Measurements from ENCODE around the gene CAND2.
"Not testable (repeated sequence)": the region's sequence is repeated elsewhere in the genome, so short reads cannot be mapped to it uniquely, and the experiment has no call there.

Gene CAND2

DNA sequence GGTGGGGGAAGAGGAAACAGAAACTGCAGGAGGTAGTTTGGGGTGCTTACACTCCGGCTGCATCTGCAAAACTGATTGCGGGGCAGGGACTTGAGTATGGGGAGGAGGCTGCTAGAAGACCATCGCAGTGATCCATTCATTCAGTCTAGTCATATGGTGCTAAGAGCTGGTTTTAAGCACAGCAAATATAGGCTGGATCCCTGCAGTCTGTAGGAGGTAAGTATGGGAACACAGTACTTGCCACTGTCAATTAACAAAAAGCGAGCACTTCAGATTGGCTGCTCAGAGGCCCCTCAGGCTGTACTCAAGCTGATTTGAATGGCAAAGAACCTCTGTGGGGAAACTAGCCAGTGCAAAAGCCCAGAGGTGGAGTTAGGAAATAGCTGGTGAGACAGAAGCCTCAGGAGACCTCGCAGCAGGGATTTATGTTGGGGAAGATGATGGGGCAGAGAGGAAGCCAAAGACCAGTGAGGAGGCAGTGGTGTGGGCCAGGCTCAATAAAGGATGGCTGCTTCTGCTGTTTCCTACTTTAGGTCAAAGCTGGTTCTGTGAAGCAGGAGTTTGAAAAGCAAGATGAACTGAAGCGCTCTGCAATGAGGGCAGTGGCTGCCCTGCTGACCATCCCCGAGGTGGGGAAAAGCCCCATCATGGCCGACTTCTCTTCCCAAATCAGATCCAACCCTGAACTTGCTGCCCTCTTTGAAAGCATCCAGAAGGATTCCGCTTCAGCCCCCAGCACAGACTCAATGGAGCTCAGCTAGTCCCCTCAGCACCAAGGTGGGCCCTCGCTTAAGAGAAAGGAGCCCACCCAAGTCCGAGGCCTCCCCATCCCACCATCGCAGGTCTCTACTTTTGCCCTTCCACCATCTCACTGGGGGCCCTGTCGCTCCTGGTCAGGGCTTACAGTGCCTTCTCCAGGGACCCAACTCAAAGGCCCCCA, 37.0 kb downstream of the CAND2 start:
- DNase-seq: no peak

DNA sequence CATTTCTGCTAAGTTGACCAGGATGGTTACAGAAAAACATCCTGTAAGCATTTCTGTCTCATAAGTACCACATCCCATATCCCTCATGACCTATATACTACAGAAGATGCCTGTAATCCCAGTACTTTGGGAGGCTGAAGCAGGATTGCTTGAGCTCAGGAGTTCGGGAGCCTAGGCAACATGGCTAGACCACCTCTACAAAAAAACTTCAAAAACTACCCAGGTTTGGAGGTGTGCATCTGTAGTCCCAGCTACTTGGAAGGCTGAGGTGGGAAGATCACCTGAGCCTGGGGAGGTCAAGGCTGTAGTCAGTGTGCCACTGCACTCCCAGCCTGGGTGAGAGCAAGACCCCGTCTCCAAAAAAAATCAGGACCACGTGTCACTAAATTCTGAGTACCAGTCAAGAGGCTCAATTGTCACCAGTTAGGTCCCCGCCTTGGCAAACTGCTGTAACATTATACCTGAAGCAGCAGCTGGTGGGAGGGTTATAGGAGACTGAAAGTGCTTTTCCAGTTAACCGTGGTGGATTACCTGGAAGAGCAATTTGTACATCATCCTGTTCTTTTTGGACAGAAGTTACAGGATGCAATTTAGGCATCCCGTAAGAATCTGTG, 38.7 kb downstream of the CAND2 start:
- DNase-seq: no peak

DNA sequence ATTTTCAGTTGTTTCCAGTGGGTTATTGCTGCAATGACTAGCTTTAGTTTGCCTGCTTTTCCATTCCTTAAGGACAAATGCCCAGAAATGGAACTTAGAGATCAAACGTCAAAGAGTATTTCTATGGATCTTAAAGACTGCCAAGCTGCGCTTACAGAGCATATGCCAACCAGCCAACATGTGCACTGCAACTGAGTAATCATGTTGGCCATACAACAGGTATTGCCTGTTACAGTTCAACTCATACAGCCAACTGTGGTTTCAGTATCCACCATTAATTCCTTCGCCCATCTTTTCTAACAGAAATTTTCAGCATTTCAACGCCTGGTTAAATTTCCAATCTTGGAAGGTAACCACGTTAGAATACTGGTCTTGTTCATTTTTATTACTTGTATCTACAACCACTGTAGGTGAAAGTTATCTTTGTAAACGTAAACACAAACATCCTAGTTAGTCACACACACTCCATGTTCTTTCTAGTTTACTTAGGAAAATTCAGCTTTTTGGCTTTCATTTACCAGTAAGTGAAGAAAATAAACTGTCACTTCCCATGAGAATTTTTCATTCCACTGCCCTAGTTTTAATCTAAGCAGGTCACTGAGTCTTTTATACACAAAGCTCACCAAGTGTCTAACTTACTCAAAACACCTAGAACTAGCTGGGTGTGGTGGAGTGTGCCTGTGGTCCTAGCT, 41.0 kb downstream of the CAND2 start:
- DNase-seq: no peak

DNA sequence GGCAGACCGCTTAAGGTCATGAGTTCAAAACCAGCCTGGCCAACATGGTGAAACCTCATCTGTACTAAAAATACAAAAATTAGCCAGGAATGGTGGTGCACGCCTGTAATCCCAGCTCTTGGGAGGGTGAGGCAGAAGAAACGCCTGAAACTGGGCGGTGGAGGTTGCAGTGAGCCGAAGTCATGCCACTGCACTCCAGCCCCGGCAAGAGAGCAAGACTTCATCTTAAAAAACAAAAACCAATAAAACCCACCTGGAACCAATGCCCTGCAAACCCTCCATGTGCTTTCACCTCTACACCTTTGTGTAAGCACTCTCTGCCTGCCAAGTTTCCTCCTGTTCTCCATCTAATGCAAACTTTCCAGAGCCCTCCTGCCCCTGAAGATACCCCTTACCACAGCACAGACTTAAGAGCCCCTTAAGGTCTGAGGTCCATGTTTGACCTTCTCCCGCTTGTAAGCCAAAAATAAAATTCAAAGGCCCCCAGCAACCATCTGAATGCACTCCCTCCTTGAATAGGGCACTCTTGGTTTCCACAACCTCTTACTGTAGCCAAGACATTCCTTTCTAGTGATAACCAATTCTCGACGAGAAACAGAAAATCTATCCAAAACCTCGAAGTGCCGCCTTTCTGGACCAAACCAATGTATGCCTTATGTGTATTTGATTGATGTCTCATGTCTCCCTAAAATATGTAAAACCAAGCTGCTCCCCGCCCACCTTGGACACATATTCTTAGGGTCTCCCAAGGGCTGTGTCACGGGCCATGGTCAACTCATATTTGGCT, 41.9 kb downstream of the CAND2 start:
- no peak for DNase-seq

DNA sequence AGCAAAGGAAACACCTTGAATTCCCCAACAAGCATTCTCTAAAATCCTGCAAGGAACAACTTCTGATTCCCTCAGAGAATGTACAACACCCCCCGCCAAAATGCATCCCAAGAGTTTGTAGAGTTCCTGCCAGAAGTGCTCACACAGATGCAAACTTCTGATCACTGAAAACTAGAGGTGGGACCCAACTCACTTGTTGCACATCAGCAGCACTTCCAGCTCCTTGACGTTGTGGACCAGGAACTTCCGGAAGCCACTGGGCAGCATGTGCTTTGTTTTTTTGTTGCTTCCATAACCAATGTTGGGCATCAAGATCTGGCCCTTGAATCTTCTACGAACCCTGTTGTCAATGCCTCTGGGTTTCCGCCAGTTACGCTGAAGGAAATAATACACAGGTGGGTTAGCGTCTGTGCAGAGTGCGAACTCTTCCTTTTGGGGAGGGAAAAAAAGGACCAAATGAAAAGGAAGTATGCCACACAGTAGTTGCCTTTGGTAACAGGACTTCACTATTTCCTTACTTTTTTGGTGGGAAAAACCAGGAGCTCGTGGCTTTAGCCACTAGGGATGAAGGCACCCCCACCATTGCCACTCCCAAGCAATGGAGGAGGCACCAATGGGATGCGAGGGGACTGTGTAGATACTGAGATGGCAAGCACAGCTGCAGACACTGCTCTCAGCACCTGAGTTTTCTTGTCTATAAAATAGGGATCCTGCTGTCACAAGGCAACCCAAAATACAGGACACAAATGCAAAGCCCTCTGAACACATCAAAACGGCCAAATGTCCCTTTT, 42.9 kb downstream of the CAND2 start:
- peak; percentile 35 for DNase-seq

DNA sequence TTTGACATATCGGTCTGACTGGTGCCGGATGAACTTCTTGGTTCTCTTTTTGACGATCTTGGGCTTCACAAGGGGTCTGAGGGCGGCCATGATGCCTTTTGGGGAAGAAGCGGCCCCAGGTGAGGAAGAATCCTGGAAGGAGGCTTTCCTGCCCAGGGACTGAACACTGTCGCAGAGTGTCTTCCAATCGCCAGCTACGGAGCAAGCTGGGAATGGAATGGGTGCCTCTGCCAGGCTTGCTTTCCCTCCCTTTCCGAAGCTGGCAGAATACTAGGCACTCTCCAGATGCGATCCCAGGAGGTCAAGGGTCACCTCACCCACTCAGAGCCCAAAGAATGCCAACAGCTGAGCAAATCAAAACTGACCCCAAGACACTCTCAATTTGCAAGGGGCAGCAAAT, 43.7 kb downstream of the CAND2 start:
- not testable (repeated sequence) for DNase-seq

DNA sequence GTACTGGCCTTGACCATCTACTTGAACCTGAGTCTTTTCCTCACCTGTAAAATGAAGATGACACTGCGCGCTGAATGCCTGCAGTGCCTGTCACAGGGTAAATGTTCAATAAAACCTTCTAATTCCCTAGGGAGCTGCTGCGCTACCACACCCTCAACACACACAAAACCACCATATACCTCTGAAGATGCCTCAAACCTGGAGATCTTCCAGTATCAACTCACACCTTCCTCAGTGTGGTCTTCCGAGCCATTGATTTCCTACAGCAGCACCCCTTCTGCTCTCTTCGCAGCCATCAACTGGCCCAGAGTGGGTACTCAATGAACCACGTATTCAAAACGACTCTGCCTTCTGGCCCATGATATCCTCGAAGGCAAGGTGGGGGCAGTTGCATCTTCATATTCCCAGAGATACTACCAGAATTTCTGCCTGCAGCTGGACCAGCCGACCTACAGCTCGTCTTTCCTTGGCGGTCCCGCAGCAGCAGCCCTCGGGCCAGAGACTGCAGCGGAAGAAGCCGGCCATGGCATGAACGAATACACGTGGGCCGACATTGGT, 44.2 kb downstream of the CAND2 start:
- peak; percentile 37 for DNase-seq

DNA sequence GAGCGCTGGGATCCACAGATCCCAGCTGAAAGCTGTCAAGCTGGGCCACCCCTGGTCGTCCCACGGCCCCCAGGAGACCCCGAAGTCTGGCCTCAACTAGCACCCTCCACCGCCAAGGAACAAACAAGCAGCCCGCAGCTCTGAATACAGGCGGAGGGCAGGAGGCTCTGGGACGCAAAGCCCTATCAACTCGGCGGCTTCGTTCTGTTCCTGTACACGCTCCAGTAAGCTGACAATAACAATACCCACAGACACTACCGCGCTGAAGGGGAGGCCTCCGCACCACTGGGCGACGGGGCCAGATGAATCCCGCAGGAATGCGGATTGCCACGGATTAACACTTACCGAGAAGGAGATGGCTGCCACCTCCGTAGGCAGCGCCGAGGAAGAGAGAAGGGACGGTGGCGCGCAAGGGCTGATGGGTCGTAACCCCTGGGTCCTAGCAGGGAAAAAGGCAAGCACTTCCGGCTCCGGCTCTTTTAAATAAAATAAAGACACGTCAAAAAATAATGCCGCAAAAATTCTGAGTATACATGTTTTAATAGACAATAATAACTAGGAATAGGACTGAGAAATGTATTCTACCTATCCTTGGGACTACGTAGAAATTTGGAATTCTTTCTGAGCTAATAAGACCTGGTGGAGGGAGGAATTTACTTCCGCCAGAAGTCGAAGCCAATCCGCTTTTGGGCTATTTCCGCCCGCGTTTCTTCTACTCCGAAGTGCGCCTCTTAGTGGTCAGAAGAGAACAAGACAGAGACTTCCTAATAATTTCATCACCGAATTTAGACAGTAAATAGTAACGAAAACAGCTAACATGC, 44.9 kb downstream of the CAND2 start, which contains the start of gene RPL32:
TSS of gene RPL32 (minus strand) at position 417 of the 821 bp plus-strand sequence. CDS start 1,328 bp downstream, outside the sequence.
- peak; percentile 91 for DNase-seq

DNA sequence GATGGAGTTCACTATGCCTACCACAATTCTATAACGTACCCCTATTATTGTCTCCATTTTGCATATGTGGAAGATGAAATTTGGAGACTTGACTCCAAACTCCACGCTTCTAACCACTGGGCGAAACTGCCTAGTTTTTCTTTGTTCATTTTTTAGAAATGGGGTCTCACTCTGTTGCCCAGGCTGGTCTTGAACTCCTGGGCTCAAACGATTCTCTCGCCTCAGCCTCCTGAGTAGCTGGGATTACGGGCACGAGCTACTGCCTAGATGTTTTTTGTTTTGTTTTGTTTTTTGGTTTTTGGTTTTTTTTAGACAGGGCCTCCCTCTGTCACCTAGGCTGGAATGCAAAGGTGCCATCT, 45.5 kb downstream of the CAND2 start:
- DNase-seq: no peak

DNA sequence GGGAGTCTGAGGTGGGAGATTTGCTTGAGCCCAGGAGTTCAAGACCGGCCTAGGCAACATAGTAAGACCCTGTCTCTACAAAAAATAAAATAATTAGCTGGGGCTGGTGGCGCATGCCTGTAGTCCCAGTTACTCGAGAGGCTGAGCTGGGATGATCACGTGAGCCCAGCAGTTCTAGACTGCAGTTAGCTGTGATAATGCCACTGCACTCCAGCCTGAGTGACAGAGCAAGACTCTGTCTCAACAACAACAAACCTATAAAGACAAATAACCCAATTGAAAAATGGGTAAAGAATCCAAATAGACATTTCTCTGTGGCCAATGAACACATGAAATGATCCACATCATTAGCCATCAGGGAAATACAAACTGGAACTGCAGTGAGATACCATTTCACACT, 46.0 kb downstream of the CAND2 start:
- DNase-seq: no peak

DNA sequence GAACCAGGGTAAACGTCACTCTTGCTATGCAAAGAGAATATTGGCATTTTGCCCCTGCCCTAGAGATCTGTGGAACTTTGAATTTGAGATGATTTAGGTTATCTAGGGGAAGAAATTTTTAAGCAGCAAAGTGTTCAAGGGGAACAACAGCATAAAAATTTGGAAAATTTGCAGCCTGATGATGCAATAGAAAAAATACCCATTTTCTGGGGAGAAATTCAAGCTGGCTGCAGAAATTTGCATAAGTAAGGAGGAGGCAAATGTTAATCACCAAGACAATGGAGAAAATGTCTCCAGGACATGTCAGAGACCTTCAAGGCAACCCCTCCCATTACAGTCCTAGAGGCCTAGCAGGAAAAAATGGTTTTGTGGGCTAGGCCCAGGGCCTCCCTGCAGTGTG, 49.3 kb downstream of the CAND2 start:
- DNase-seq: no peak

DNA sequence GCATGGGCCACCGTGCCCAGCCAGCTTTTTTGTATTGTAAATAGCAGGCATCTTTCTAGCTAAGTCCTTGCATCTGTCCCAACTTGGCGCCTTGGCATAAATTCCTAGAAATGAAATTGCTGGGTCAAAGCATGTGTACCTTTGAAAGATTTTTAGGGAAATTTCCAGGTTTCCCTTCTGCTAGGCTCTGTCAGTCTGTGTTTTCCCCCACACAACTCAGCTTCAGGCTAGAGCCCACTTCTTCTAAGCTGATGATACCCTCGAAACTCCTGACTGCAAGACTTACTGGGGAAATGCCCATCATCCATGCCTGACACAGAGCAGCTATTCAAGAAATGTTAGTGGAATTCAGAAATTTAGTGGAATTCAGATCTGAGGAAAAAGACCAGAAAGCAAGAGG, 55.7 kb downstream of the CAND2 start:
- no peak for DNase-seq

DNA sequence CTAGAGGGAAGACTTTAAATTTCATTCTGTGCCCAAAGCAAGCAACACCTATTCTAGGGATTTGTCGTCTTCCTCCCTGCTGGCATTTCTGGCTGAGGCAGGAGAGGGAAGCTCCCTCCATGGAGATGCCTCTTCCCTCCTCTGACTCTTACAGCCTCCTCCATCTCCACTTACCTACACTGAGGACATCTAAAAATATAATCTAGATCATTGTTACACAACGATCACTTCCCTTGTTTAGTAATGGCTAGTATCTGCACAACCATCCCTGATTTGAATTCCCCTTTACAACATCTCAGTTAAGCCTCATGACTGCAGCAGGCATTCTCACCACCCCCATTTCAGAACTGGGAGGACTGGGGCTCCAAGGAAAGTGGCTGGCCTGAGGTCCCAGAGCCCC, 57.4 kb downstream of the CAND2 start:
- DNase-seq: not testable (repeated sequence)

DNA sequence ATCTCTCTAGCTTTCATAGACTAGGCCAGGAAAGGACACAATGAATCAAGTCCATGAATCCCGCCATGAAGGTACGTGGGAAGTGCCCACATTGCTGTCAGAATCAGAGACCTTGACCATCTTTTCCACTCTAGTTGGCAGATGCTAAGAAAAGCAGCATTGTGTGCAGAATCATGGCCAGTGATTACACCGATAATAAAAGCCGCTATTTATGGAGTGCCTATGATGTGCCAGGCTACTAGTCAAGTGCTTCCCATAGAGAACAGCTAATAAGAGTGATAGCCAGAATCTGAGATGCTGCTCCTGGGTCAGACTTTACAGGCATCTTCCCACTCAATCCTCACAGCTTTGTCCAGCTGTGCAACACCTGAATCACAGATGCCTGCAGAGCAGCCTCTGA, 58.1 kb downstream of the CAND2 start:
- DNase-seq: no peak

DNA sequence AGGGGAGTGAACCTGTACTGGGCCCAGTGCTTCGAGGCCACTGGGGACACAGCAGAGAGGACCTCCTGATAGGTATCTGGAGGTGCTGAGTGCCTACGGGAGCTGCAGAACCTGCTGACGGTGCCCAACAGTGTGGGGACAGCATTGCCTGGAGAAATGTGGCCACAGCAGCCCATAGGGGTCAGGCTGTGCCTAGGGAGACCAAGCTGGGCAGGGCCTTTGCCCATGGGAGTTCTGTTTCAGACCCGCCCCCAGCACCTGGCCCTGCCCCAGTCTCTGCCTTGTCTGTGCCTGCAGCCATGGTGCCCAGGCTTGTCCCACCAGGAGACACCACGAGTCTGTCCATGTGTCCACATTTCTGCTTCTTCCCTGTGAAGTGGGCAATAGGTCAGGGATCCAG, 60.1 kb downstream of the CAND2 start:
- no peak for DNase-seq

DNA sequence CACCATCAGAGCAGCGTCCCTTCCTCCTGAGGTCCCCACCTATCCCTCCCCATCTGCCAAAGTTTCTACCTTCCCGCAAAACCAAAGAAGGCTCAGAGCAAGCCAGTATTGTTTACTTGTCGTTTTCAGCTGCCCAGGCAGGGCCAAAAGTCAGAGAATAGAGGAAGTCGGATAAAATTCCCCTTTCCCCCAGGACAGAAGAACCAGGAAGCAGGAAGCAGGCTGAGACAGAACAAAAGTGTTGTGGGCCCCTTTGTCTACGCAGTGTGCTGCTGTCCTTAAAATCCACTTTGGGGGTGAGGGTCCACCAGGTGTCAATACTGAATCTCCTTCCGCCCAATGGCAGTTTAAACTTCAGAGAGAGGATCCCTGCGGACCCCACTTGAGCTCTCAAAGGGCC, 63.4 kb downstream of the CAND2 start:
- no peak for DNase-seq

DNA sequence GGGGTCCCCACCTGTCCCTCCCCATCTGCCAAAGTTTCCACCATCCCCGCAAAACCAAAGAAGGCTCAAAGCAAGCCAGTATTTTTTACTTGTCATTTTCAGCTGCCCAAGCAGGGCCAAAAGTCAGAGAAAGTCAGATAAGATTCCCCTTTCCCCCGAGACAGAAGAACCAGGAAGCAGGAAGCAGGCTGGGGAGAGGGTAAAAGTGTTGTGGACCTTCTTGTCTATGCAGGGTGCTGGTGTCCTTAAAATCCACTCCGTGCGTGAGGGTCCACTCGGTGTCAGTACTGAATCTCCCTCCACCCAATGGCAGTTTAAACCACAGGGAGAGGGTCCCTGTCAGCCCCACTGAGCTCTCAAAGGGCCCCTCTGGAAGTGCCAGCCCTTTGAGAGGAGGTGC, 65.1 kb downstream of the CAND2 start:
- DNase-seq: no peak

DNA sequence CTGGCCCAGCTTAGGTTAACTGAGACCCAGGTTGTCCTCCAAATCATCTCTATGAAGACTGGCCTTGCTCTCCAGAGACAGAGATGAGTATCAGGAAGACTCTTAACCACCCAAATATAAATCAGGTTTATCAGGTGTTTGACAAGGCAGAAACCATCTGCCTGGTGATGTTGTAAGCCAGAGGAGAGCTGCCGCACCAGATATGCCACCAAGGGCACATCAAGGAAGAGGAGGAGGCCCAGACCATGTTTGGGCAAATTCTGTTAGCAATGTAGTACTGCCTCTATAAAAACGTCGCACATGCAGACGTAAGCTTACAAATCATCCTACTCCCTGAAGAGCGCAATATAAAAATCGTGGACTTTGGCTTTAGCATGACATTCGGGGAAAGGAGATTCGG, 65.9 kb downstream of the CAND2 start:
- DNase-seq: no peak

DNA sequence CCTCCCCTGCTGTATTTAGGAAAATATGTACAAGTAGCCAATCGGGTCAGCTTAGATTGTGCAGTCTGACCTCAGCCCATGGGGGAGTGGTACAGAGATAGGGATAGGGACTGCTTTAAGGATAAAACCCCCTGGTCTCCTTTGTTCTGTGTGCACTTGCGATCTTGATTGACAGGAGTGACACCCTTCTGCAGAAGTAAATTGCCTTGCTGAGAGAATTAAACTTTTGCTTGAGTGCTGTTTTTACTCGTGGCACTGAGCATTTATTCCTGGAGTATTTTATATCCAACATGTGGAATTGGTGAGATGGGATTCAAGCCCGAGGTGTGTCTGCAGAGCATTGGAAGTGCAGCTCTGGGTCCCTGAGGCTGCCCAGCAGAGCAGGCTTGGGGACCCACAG, 68.8 kb downstream of the CAND2 start:
- DNase-seq: no peak

DNA sequence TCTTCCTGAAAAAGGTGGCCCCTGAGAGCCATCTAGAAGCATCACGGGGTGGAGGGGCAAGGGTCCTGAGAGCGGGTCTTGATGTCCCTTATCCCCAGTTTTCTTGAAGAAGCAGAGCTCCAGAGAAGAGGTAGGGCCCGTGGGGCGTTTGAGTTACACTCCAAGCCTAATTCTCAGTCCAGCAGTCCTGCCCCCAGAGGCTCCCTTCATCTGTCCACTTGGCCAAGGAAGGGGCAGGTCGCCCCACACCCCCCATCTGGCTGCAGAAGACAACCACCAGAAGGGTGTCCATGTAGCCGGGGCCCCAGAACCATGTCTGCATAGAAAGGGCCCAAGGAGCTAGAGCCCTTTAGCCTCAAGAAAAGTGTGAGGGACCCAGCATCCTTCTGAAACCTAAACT, 70.4 kb downstream of the CAND2 start:
- no peak for DNase-seq
